Measurements from ENCODE around the gene PARP6. TPM values are rescaled to one million over a fixed set of nuclear protein-coding genes. Genes with fewer than 3 reads are reported as not detected.
A peak's percentile ranks its signal among the peaks of the same experiment; 100 is the strongest.

Gene PARP6
- total RNA-seq, 1 donor = 43.4 TPM

DNA sequence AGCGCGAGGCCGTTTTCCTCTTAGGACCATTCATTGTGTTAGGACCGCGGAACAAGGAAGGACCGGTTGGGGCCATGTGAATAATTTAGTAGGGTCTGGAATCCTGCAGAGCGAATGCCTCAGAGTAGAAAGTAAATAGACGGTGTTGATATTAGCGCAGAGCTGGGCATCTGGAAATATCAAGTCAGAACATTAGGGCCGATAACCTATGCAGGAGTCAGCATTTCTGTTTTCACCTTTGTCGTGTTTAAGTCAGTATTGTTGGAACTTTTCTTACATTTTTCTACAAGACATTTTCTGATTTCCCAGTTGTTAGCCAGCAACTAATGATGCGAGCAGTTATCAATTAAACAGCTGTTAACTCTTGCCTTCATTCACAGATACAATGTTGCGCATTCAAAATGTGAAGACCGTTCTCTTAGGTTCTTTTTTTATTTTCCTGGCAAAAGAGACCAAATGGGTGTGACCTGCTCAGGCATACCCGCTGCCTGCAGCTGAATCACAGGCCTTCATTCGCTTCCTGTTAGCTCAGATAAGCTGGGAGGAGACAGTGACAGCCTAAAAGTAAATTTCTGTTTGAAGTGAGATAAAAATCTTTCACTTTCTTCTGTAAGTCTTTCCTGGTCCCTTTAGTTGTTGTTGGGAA is 40.4 kb downstream of the PARP6 start:
- Histone ChIP-seq H3K36me3 (ENCODE audit: insufficient read depth, low read length) (no peaks in the 10 kb centered on the region), H3K9me3 (ENCODE audit: low read depth, low read length) (no peaks in the 10 kb centered on the region), H3K4me1 (ENCODE audit: insufficient read depth, low read length) (peaks cover 38% of the 10 kb centered on the region), H3K79me2 (ENCODE audit: insufficient read depth, low read length) (peaks cover 24% of the 10 kb centered on the region), H3K4me2 (ENCODE audit: insufficient read depth, low read length) (peak overlapping the region; percentile 98), H3K4me3 (ENCODE audit: insufficient read depth, low read length) (peak overlapping the region; percentile 95), H2AFZ (ENCODE audit: low read length) (peak overlapping the region; percentile 75), H3K27ac (ENCODE audit: low read depth, low read length) (peak overlapping the region; percentile 98), H4K20me1 (ENCODE audit: insufficient read depth, low read length) (peaks cover 7% of the 10 kb centered on the region), H3K27me3 (ENCODE audit: insufficient read depth, low read length) (no peaks in the 10 kb centered on the region)
- TF ChIP-seq CTCF (IDR thresholded peaks at IDR 0.05; ENCODE audit: extremely low read depth, low read depth, low read length) = no peak
- DNase-seq (ENCODE audit: insufficient read length, low spot score, missing footprints) = peak; percentile 98

DNA sequence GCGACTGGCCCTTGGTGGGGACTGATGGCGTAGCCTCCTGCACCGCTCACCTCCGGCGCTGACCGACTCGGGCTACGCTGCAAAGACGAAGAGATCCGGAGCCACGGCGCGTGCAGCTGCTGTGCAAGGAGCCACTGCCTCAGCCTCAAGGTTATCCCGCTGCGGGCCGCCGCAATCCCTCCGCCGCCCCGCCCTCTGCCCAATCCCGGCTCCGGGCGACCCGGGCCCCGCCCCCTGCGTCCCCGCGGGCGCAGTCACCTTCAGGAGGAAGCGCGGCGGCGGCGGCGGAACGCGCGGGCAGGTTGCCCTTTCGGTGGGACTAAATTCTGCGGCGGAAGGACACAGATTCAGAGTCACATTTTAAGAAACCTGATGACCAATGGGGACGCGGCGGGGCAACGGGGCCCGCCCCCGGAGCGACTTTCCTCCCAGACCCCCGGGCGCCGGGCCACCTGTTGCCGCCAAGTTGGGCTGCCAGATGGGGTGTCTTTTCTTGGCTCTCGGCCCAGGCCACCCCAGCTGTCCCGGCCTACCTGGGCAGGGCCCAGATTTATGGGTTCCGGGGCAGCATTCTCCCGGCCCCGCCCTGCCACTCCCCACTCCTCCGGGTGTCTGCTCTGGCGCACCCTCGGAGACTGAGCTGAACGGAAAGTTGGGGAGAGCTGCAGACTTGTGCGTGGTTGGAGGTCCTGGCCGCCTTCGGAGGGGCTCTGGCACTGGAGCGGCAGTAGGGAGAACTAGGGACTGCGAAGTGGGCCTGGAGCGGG is 41.1 kb downstream of the PARP6 start, which contains the start of gene PKM:
PKM (minus strand) TSS at position 125 of the 767 bp plus-strand sequence. CDS start 12,093 bp downstream, outside the sequence.
- DNase-seq (ENCODE audit: insufficient read length, low spot score, missing footprints) = peak; percentile 96
- Histone ChIP-seq H3K36me3 (ENCODE audit: insufficient read depth, low read length) (peaks cover 3% of the 10 kb centered on the region), H4K20me1 (ENCODE audit: insufficient read depth, low read length) (peaks cover 13% of the 10 kb centered on the region), H3K79me2 (ENCODE audit: insufficient read depth, low read length) (peaks cover 17% of the 10 kb centered on the region), H3K27ac (ENCODE audit: low read depth, low read length) (peak within 1 kb of the TSS; percentile 98), H3K4me3 (ENCODE audit: insufficient read depth, low read length) (peak within 1 kb of the TSS; percentile 95), H2AFZ (ENCODE audit: low read length) (peak within 1 kb of the TSS; percentile 75), H3K9me3 (ENCODE audit: low read depth, low read length) (no peaks in the 10 kb centered on the region), H3K4me1 (ENCODE audit: insufficient read depth, low read length) (peaks cover 37% of the 10 kb centered on the region), H3K4me2 (ENCODE audit: insufficient read depth, low read length) (peak within 1 kb of the TSS; percentile 98), H3K27me3 (ENCODE audit: insufficient read depth, low read length) (no peaks in the 10 kb centered on the region)
- no peak for TF ChIP-seq CTCF (IDR thresholded peaks at IDR 0.05; ENCODE audit: extremely low read depth, low read depth, low read length)

GRCh38 chr15:72230197-72231065 is 41.9 kb downstream of the PARP6 start:
- Histone ChIP-seq H3K4me3 (ENCODE audit: insufficient read depth, low read length) (peak overlapping the region; percentile 95), H3K27ac (ENCODE audit: low read depth, low read length) (peak overlapping the region; percentile 98), H3K9me3 (ENCODE audit: low read depth, low read length) (no peaks in the 10 kb centered on the region), H2AFZ (ENCODE audit: low read length) (peak overlapping the region; percentile 40), H3K79me2 (ENCODE audit: insufficient read depth, low read length) (peaks cover 23% of the 10 kb centered on the region), H3K4me2 (ENCODE audit: insufficient read depth, low read length) (peak overlapping the region; percentile 98), H3K36me3 (ENCODE audit: insufficient read depth, low read length) (peaks cover 3% of the 10 kb centered on the region), H3K27me3 (ENCODE audit: insufficient read depth, low read length) (no peaks in the 10 kb centered on the region), H4K20me1 (ENCODE audit: insufficient read depth, low read length) (peaks cover 18% of the 10 kb centered on the region), H3K4me1 (ENCODE audit: insufficient read depth, low read length) (peaks cover 44% of the 10 kb centered on the region)
- peak; percentile 94 for DNase-seq (ENCODE audit: insufficient read length, low spot score, missing footprints)
- TF ChIP-seq CTCF (IDR thresholded peaks at IDR 0.05; ENCODE audit: extremely low read depth, low read depth, low read length) = no peak
